Suprapubic skin (tissue), 4 donors: ENCODE data around the gene ZFYVE19. TPM values are rescaled to one million over a fixed set of nuclear protein-coding genes. Genes with fewer than 3 reads are reported as not detected.

Source experiments
- DNase-seq, 2 donors: peaks; one replicate each; pipeline ENCODE4 v3.0.0-alpha.2; 2019; ENCODE audit warnings: low spot score in 2 of 2
- H3K27ac ChIP-seq: fragments of 200-600 bp; sonication (generic); one replicate; pipeline ENCODE4 v1.5.1; 2019
- H3K27me3 ChIP-seq: fragments of 200-600 bp; sonication (generic); one replicate; pipeline ENCODE4 v1.5.1; 2019
- H3K36me3 ChIP-seq: fragments of 200-600 bp; sonication (generic); one replicate; pipeline ENCODE4 v1.5.1; 2019
- H3K4me1 ChIP-seq: fragments of 200-600 bp; sonication (generic); one replicate; pipeline ENCODE4 v1.5.1; 2019
- H3K4me3 ChIP-seq: fragments of 200-600 bp; sonication (generic); one replicate; pipeline ENCODE4 v1.5.1; 2019; ENCODE audit warnings: mild to moderate bottlenecking
- H3K9me3 ChIP-seq: fragments of 200-600 bp; sonication (generic); one replicate; pipeline ENCODE4 v1.5.1; 2019
- EP300 ChIP-seq: sonication (generic); formaldehyde crosslinking; IDR thresholded peaks from one replicate; pipeline ENCODE4 v1.6.1; 2017; ENCODE audit warnings: antibody characterized with exemption
- POLR2A ChIP-seq, 2 donors: fragments of 450-650 bp; IDR thresholded peaks; one replicate each; pipeline ENCODE4 v1.6.1; 2017; ENCODE audit warnings: antibody characterized with exemption in 2 of 2, mild to moderate bottlenecking in 2 of 2, moderate library complexity in 2 of 2
- POLR2AphosphoS5 ChIP-seq, 3 donors: sonication (generic); formaldehyde crosslinking; IDR thresholded peaks; one replicate each; pipeline ENCODE4 v1.6.1; 2017; ENCODE audit warnings: antibody characterized with exemption in 3 of 3
- WGBS: methylation state at CpG from one replicate; pipeline ENCODE4 v1.1.5; 2018; 5-methylcytosine and 5-hydroxymethylcytosine counted together
- total RNA-seq, 4 donors: library from RNA; depleted of rRNA; stranded (reverse); fragments of >200 nt; gene quantifications; one replicate each; pipeline ENCODE4 v1.1.0, GENCODE V29; 2016
- TF ChIP-seq, protein P1 (sequence below), 2 donors: fragments of 200-600 bp in 1 of 2; fragments of 450-650 bp in 1 of 2; sonication (generic) in 1 of 2; IDR thresholded peaks; one replicate each; pipeline ENCODE4 v1.5.1; 2016 to 2019; ENCODE audit warnings: antibody characterized with exemption in 2 of 2, mild to moderate bottlenecking in 1 of 2, moderate library complexity in 1 of 2

Gene ZFYVE19
- total RNA-seq, 4 donors from 2014 or later: 33.3 to 57.1 (median 37.9) TPM

DNA sequence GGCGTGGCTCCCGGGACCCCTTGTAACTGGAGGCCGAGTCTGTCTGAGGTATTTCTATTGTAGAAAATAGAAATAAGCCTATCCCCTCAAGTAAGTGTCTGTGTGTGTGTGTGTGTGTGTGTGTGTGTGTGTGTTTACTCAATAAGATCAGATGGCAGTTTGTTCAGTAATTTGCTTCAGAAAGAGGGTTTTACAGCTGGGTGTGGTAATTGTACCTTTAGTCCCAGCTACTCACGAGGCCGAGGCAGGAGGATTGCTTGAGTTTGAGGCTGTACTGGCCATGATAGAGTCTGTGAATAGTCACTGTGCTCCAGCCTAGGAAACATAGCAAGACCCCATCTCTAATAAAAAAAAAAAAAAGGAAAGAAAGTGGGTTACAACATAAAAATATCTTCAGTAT is 45.6 kb downstream of the ZFYVE19 start:
- no peak for DNase-seq
- no peak overlapping the region for H3K27ac ChIP-seq
- H3K9me3 ChIP-seq: no peaks in the 10 kb centered on the region
- H3K36me3 ChIP-seq: peaks cover 46% of the 10 kb centered on the region
- no peak overlapping the region for H3K4me3 ChIP-seq
- peaks cover 16% of the 10 kb centered on the region for H3K4me1 ChIP-seq
- TF ChIP-seq POLR2A (IDR thresholded peaks at IDR 0.05) (no peak), EP300 (no peak), POLR2AphosphoS5 (IDR thresholded peaks at IDR 0.05) (no peak)
- TF ChIP-seq, protein P1, sequence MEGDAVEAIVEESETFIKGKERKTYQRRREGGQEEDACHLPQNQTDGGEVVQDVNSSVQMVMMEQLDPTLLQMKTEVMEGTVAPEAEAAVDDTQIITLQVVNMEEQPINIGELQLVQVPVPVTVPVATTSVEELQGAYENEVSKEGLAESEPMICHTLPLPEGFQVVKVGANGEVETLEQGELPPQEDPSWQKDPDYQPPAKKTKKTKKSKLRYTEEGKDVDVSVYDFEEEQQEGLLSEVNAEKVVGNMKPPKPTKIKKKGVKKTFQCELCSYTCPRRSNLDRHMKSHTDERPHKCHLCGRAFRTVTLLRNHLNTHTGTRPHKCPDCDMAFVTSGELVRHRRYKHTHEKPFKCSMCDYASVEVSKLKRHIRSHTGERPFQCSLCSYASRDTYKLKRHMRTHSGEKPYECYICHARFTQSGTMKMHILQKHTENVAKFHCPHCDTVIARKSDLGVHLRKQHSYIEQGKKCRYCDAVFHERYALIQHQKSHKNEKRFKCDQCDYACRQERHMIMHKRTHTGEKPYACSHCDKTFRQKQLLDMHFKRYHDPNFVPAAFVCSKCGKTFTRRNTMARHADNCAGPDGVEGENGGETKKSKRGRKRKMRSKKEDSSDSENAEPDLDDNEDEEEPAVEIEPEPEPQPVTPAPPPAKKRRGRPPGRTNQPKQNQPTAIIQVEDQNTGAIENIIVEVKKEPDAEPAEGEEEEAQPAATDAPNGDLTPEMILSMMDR (IDR thresholded peaks at IDR 0.05): no peak
- WGBS: 77% methylated on average over 5 of the region's 5 CpGs
- H3K27me3 ChIP-seq: no peaks in the 10 kb centered on the region

DNA sequence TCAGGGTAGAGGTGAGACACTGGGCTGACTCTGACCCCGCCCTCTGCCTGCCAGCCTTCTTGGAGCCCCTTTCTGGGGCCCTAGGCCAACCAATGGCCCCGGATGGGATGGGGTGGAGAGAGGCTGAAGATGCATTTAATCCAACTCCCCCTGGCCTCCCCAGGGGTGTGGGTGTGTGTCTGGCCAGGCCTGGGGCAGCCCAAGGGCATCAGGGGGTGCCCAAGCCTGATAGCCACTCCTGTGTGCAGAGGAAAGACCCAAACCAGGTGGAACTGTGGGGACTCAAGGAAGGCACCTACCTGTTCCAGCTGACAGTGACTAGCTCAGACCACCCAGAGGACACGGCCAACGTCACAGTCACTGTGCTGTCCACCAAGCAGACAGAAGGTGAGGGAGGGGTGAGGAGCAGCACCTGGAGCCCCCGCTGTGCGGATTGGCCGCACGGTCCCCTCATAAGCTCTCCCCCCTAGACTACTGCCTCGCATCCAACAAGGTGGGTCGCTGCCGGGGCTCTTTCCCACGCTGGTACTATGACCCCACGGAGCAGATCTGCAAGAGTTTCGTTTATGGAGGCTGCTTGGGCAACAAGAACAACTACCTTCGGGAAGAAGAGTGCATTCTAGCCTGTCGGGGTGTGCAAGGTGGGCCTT is 46.5 kb downstream of the ZFYVE19 start:
- Histone ChIP-seq H3K27ac (no peak overlapping the region), H3K27me3 (no peaks in the 10 kb centered on the region), H3K9me3 (no peaks in the 10 kb centered on the region), H3K4me1 (peaks cover 16% of the 10 kb centered on the region), H3K4me3 (no peak overlapping the region), H3K36me3 (peaks cover 46% of the 10 kb centered on the region)
- TF ChIP-seq POLR2AphosphoS5 (IDR thresholded peaks at IDR 0.05) (no peak), POLR2A (IDR thresholded peaks at IDR 0.05) (no peak), EP300 (no peak)
- TF ChIP-seq, protein P1 (IDR thresholded peaks at IDR 0.05): no peak
- WGBS: 100% methylated on average over 2 of the region's 16 CpGs
- DNase-seq: peak in 1 of 2 donors; percentile 51

DNA sequence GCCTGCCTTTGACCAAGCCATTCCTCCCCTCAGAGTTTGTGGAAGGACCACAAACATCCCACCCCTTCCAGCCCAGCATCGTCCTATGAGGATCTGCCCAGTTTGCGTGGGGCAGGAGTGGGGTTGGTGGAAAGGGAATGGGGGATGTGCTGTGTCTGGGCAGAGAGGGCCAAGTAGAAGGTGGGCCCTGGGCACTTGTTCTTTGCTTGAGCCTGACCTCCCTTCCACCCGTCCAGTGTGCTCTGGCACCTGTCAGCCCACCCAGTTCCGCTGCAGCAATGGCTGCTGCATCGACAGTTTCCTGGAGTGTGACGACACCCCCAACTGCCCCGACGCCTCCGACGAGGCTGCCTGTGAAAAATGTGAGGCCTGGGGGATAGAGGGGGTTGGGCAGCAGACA is 47.3 kb downstream of the ZFYVE19 start:
- Histone ChIP-seq H3K4me1 (peaks cover 18% of the 10 kb centered on the region), H3K27ac (no peak overlapping the region), H3K9me3 (no peaks in the 10 kb centered on the region), H3K27me3 (no peaks in the 10 kb centered on the region), H3K4me3 (no peak overlapping the region), H3K36me3 (peaks cover 46% of the 10 kb centered on the region)
- 74% methylated on average over 10 of the region's 10 CpGs for WGBS
- DNase-seq: no peak
- no peak for TF ChIP-seq POLR2A (IDR thresholded peaks at IDR 0.05)
- TF ChIP-seq, protein P1 (IDR thresholded peaks at IDR 0.05): no peak
- TF ChIP-seq EP300: no peak
- no peak for TF ChIP-seq POLR2AphosphoS5 (IDR thresholded peaks at IDR 0.05)

DNA sequence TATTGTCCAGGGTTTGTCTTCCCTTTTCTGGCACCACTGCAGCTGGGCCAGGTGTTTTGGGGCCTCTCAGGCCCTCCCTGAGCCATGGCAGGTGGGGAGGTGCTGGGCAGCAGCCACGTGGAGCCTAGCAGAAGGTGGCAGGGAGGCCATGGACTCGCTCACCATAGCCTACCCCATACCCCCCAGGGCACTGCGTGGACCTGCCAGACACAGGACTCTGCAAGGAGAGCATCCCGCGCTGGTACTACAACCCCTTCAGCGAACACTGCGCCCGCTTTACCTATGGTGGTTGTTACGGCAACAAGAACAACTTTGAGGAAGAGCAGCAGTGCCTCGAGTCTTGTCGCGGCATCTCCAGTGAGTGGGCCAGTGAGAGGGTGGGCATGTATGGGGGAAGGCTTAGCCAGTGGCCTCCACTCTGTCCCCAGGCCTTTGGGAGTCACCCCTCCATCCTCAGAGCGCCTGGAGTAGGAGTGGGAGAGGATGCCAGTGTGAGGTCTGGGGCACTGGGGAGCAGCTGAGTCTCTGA is 48.9 kb downstream of the ZFYVE19 start:
- H3K27me3 ChIP-seq: no peaks in the 10 kb centered on the region
- H3K4me1 ChIP-seq: peaks cover 20% of the 10 kb centered on the region
- no peak overlapping the region for H3K27ac ChIP-seq
- H3K36me3 ChIP-seq: peaks cover 39% of the 10 kb centered on the region
- whole genome bisulfite sequencing: 78% methylated on average over 4 of the region's 13 CpGs
- H3K9me3 ChIP-seq: no peaks in the 10 kb centered on the region
- no peak for DNase-seq
- no peak for TF ChIP-seq POLR2AphosphoS5 (IDR thresholded peaks at IDR 0.05)
- no peak for TF ChIP-seq EP300
- TF ChIP-seq, protein P1 (IDR thresholded peaks at IDR 0.05): no peak
- TF ChIP-seq POLR2A (IDR thresholded peaks at IDR 0.05): no peak
- no peak overlapping the region for H3K4me3 ChIP-seq

DNA sequence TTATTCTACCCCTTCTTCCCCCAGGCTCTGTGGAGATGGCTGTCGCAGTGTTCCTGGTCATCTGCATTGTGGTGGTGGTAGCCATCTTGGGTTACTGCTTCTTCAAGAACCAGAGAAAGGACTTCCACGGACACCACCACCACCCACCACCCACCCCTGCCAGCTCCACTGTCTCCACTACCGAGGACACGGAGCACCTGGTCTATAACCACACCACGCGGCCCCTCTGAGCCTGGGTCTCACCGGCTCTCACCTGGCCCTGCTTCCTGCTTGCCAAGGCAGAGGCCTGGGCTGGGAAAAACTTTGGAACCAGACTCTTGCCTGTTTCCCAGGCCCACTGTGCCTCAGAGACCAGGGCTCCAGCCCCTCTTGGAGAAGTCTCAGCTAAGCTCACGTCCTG is 49.9 kb downstream of the ZFYVE19 start:
- no peak overlapping the region for H3K4me3 ChIP-seq
- DNase-seq: no peak
- 72% methylated on average over 5 of the region's 8 CpGs for WGBS
- H3K27me3 ChIP-seq: no peaks in the 10 kb centered on the region
- H3K4me1 ChIP-seq: peaks cover 20% of the 10 kb centered on the region
- no peak for TF ChIP-seq POLR2A (IDR thresholded peaks at IDR 0.05)
- TF ChIP-seq, protein P1 (IDR thresholded peaks at IDR 0.05): no peak
- no peak for TF ChIP-seq EP300
- TF ChIP-seq POLR2AphosphoS5 (IDR thresholded peaks at IDR 0.05): no peak
- H3K36me3 ChIP-seq: peaks cover 39% of the 10 kb centered on the region
- no peaks in the 10 kb centered on the region for H3K9me3 ChIP-seq
- peak overlapping the region; percentile 76 for H3K27ac ChIP-seq
